Liver (tissue), 9 donors: ENCODE results near the gene PCDHGA10. TPM values are rescaled to one million over a fixed set of nuclear protein-coding genes. Genes with fewer than 3 reads are reported as not detected.

Experiments
- DNase-seq: peaks from one replicate; pipeline ENCODE4 v3.0.0-alpha.2; 2017; ENCODE audit warnings: low spot score
- H3K27ac ChIP-seq, 2 donors: one replicate each; pipeline ENCODE4 v1.7.0; 2013; ENCODE audit warnings: inconsistent platforms in 2 of 2, low read length in 2 of 2, control low read depth in 1 of 2, low read depth in 1 of 2, mild to moderate bottlenecking in 1 of 2
- H3K27me3 ChIP-seq, 4 donors: one replicate each; pipeline versions ENCODE4 v1.6.1 to v1.7.0; 2013; ENCODE audit warnings: low read length in 3 of 4, inconsistent platforms in 1 of 4, mild to moderate bottlenecking in 1 of 4, moderate library complexity in 1 of 4; ENCODE audit not compliant: control insufficient read depth in 4 of 4, insufficient read depth in 4 of 4
- H3K36me3 ChIP-seq, 4 donors: one replicate each; pipeline versions ENCODE4 v1.6.1 to v1.7.0; 2013; ENCODE audit warnings: low read length in 3 of 4, mild to moderate bottlenecking in 3 of 4, low read depth in 1 of 4, moderate library complexity in 1 of 4; ENCODE audit not compliant: control insufficient read depth in 4 of 4, insufficient read depth in 3 of 4
- H3K4me1 ChIP-seq, 4 donors: one replicate each; pipeline versions ENCODE4 v1.6.1 to v1.7.0; 2013; ENCODE audit warnings: low read length in 3 of 4, mild to moderate bottlenecking in 3 of 4, moderate library complexity in 1 of 4; ENCODE audit not compliant: control insufficient read depth in 4 of 4, insufficient read depth in 4 of 4
- H3K4me3 ChIP-seq, 3 donors: one replicate each; pipeline versions ENCODE4 v1.6.1 to v1.7.0; 2013; ENCODE audit warnings: low read length in 3 of 3, control low read depth in 1 of 3, low read depth in 1 of 3, mild to moderate bottlenecking in 1 of 3
- H3K9ac ChIP-seq, 2 donors: one replicate each; pipeline ENCODE4 v1.7.0; 2013; ENCODE audit warnings: low read length in 2 of 2, mild to moderate bottlenecking in 2 of 2, moderate library complexity in 2 of 2, control low read depth in 1 of 2, low read depth in 1 of 2
- H3K9me3 ChIP-seq, 4 donors: one replicate each; pipeline versions ENCODE4 v1.6.1 to v1.7.0; 2013; ENCODE audit warnings: low read length in 3 of 4; ENCODE audit not compliant: control insufficient read depth in 4 of 4
- ATF3 ChIP-seq: IDR thresholded peaks from 2 replicates; pipeline ENCODE4 v1.6.1; 2016; ENCODE audit warnings: antibody characterized with exemption
- CTCF ChIP-seq: fragments of 150-350 bp; IDR thresholded peaks from 2 replicates; pipeline ENCODE4 v1.5.1; 2017; ENCODE audit warnings: improper control_type of control experiment, low read depth, low read length; ENCODE audit not compliant: missing input control
- FOXA1 ChIP-seq: IDR thresholded peaks from 2 replicates; pipeline ENCODE4 v1.6.1; 2016; ENCODE audit warnings: antibody characterized with exemption
- FOXA2 ChIP-seq: IDR thresholded peaks from 2 replicates; pipeline ENCODE4 v1.6.1; 2016; ENCODE audit warnings: antibody characterized with exemption
- GABPA ChIP-seq, 2 donors: IDR thresholded peaks in 1 of 2; conservative IDR thresholded peaks in 1 of 2; 2 replicates each; pipeline ENCODE4 v1.6.1; 2016; ENCODE audit warnings: antibody characterized with exemption in 2 of 2, mild to moderate bottlenecking in 1 of 2, moderate library complexity in 1 of 2
- HNF4A ChIP-seq, 2 donors: conservative IDR thresholded peaks; 2 replicates each; pipeline ENCODE4 v1.6.1; 2016; ENCODE audit warnings: antibody characterized with exemption in 2 of 2, mild to moderate bottlenecking in 2 of 2
- HNF4G ChIP-seq: IDR thresholded peaks from 2 replicates; pipeline ENCODE4 v1.6.1; 2016; ENCODE audit warnings: antibody characterized with exemption
- JUND ChIP-seq, 2 donors: IDR thresholded peaks; 2 replicates each; pipeline ENCODE4 v1.6.1; 2016; ENCODE audit warnings: antibody characterized with exemption in 2 of 2
- MAX ChIP-seq: IDR thresholded peaks from 2 replicates; pipeline ENCODE4 v1.6.1; 2016; ENCODE audit warnings: antibody characterized with exemption
- NR2F2 ChIP-seq: IDR thresholded peaks from 2 replicates; pipeline ENCODE4 v1.6.1; 2016; ENCODE audit warnings: antibody characterized with exemption
- RAD21 ChIP-seq, 2 donors: IDR thresholded peaks; 2 replicates each; pipeline ENCODE4 v1.6.1; 2016; ENCODE audit warnings: antibody characterized with exemption in 2 of 2, mild to moderate bottlenecking in 2 of 2
- REST ChIP-seq: IDR thresholded peaks from 2 replicates; pipeline ENCODE4 v1.6.1; 2016; ENCODE audit warnings: antibody characterized with exemption, mild to moderate bottlenecking
- SP1 ChIP-seq: IDR thresholded peaks from 2 replicates; pipeline ENCODE4 v1.6.1; 2018; ENCODE audit warnings: antibody characterized with exemption, mild to moderate bottlenecking
- TAF1 ChIP-seq: conservative IDR thresholded peaks from 2 replicates; pipeline ENCODE4 v1.6.1; 2016; ENCODE audit warnings: antibody characterized with exemption, mild to moderate bottlenecking
- YY1 ChIP-seq: IDR thresholded peaks from 2 replicates; pipeline ENCODE4 v1.6.1; 2016; ENCODE audit warnings: antibody characterized with exemption, mild to moderate bottlenecking
- ZBTB33 ChIP-seq: IDR thresholded peaks from 2 replicates; pipeline ENCODE4 v1.6.1; 2016; ENCODE audit warnings: antibody characterized with exemption
- WGBS: extraction: QIAGEN DNeasy Blood & Tissue Kit; methylation state at CpG from one replicate; pipeline ENCODE4 v1.1.7; 2013; 5-methylcytosine and 5-hydroxymethylcytosine counted together
- polyA plus RNA-seq, 2 donors: library from polyadenylated mRNA; stranded (reverse) in 1 of 2; unstranded in 1 of 2; fragments of 200-250 nt in 1 of 2; fragments of >200 nt in 1 of 2; fragmentation: Nextera tagmentation in 1 of 2; extraction: Ambion mirVana in 1 of 2; gene quantifications; one replicate each; pipeline versions ENCODE4 v1.2.1 to v1.2.3, GENCODE V29; 2013 to 2015
- total RNA-seq, 2 donors: library from RNA; depleted of rRNA; stranded (reverse); fragments of >200 nt; gene quantifications; one replicate each; pipeline ENCODE4 v1.2.3, GENCODE V29; 2014
- donor health status: healthy.
- donor health status: healthy.
- donor health status: healthy.
- donor health status: healthy.
- donor health status: healthy.

Gene PCDHGA10
- total and polyA plus RNA-seq, 4 donors = 1.2 to 3.9 (median 1.6) TPM

GRCh38 chr5:141440341-141440740 is 27.6 kb downstream of the PCDHGA10 start:
- Histone ChIP-seq H3K4me1 (no peaks in the 10 kb centered on the region), H3K9ac (no peak overlapping the region), H3K4me3 (peak overlapping the region in 1 of 3 donors; percentile 31), H3K36me3 (peaks cover 0 to under 1% (median 0%) of the 10 kb centered on the region in 4 donors), H3K9me3 (peaks cover 8 to 33% (median 13%) of the 10 kb centered on the region in 4 donors), H3K27ac (no peak overlapping the region), H3K27me3 (no peaks in the 10 kb centered on the region)
- DNase-seq = no peak
- WGBS = 91% methylated on average over 9 of the region's 9 CpGs
- TF ChIP-seq FOXA1 (no peak), RAD21 (IDR thresholded peaks at IDR 0.05) (no peak), YY1 (no peak), JUND (IDR thresholded peaks at IDR 0.05) (no peak), TAF1 (no peak), NR2F2 (no peak), SP1 (no peak), REST (no peak), ATF3 (no peak), ZBTB33 (no peak), FOXA2 (no peak), MAX (no peak), CTCF (no peak), HNF4A (conservative IDR thresholded peaks at IDR 0.05) (no peak), GABPA (IDR thresholded peaks at IDR 0.05 in 1 of 2, conservative IDR thresholded peaks at IDR 0.05 in 1 of 2) (no peak), HNF4G (no peak)
